ENCODE measurements around the gene LEMD2. TPM values are rescaled to one million over a fixed set of nuclear protein-coding genes. Genes with fewer than 3 reads are reported as not detected.

The LEMD2 gene
- total and polyA plus RNA-seq, 2 of the 4 experiments (the other 2 are of a cell fraction), result 26.5 to 43.6 TPM

DNA sequence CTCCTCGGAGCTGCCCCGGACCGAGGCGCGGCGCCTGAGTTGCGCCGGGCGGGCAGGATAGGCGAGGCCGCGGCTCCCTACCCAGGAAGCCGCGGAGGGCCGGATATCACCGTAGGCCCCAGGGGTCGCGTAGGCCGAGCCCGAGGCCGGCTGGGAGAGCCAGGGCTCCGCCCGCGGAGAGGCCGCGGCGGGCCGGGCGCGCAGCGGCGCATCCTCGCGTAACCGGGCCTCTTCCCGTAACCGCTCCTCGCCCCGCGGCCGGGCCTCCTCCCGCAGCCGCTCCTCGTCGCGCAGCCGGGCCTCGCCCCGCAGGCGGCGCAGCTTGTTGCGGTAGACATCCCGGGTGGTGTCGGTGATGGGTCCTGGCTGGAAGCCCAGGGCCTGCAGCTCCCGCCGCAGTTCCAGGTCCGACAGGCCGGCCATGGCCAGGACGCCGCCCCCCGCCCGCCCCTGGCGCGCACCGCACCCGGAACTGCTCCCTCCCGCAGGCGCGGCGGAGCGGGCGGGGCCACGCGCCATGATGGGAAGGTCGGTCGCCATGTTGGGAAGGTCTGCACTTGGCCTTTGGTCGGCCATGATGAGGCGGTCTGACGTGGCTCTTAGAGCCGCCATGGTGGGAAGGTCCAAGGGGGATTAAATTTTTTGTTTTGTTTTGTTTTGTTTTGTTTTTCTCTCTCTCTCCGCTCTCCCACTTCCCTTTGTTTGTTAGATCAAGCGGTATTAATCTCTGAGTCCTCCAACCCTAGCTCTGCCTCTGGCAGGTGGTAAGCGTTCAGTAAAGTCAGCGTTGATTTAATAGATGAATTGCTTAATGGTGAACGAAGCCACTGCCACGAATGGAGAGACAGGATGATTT, at the start of gene LEMD2 (continued):
- TF ChIP-seq RFX5 (IDR thresholded peaks at IDR 0.05; ENCODE audit: low read depth, low read length) (0 out of 2 replicates have a peak, but pooled peaks have one; percentile 17), FOS (IDR thresholded peaks at IDR 0.05; ENCODE audit: low read depth, low read length) (peak; percentile 42; the same call in 1 of the 2 replicates), CHD1 (IDR thresholded peaks at IDR 0.05; ENCODE audit: low read depth, low read length) (peak; percentile 28; the same call in 1 of the 2 replicates), MAZ (IDR thresholded peaks at IDR 0.05; ENCODE audit: borderline replicate concordance, low read depth, low read length) (peak; percentile 100)
